ENCODE data around the gene POP4. TPM values are rescaled to one million over a fixed set of nuclear protein-coding genes. Genes with fewer than 3 reads are reported as not detected.

Gene POP4
- total and polyA plus RNA-seq, 3 experiments from 2014 or later = 145 to 156 (median 150) TPM

DNA sequence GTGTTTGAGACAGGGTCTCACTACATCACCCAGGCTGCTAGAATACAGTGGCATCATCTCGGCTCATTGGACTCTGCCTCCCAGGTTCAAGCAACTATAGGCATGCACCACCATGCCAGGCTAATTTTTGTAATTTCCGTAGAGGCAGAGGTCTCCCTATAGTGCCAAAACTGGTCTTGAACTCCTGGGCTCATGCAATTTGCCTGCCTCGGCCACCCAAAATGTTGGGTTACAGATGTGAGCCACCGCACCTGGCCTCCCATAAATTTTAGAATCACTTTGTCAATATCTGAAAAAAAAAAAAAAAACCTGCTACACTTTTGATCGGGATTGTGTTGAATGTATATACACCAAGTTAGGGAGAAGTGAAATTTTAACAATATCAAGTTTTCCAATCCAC is 47.3 kb downstream of the POP4 start:
- Histone ChIP-seq H3K27me3 (ENCODE audit: insufficient read depth, low read length, poor library complexity, severe bottlenecking) (no peaks in the 10 kb centered on the region), H3K9me3 (ENCODE audit: low read length) (no peaks in the 10 kb centered on the region), H3K4me3 (ENCODE audit: low read length) (no peak overlapping the region), H3K36me3 (ENCODE audit: insufficient read depth, low read length) (no peaks in the 10 kb centered on the region), H3K27ac (ENCODE audit: low read depth, low read length) (no peak overlapping the region), H3K4me1 (ENCODE audit: insufficient read depth, low read length) (peaks cover 5% of the 10 kb centered on the region)
- ChIA-PET CTCF (interaction anchor here (1.1 kb wide), 1 partner anchor 41 kb away, joined by 4 read pairs; no protein-coding TSS in a partner anchor), POLR2A (no interaction called here)
- no peak overlapping the region for H3K4me3 Mint-ChIP-seq
- H3K36me3 Mint-ChIP-seq = no peaks in the 10 kb centered on the region
- H3K27ac Mint-ChIP-seq = no peak overlapping the region
- no peaks in the 10 kb centered on the region for H3K27me3 Mint-ChIP-seq
- H3K4me1 Mint-ChIP-seq = peaks cover 14 to 22% (median 15%) of the 10 kb centered on the region in 3 donors
- H3K9me3 Mint-ChIP-seq = peaks cover 0 to 5% (median 0%) of the 10 kb centered on the region in 5 donors
- no peak for DNase-seq

DNA sequence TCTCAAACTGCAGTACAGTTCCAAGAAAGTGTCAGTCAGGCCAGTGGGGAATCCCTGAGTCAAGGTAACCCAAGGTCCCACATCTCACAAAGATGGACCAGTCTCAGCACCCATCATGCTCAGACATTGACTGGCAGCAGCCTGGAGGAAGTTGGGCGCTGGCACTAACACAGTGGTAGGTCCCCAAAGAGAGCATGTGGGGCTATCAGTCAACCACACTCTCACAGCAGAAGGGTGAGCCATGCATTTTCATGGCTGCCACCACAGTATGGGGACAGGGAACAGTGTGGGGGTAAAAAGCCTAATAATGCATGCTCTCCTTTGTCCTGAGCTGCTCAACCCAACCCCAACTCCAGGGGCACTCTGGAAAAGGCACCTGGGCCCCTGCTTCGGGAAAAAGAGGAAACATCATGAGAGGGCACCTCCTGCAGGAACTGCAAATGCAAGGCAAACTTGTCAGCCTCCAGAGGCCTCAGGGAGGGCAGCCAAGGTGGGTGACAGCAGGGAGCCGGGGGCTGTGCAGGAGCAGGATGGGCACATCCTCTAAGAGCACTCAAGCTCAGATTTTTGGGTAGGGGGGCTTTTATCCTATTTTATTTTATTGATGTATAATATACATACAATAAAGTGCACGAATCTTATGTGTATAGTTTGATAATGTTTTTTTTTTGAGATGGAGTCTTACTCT is 49.7 kb downstream of the POP4 start:
- Mint-ChIP-seq H3K27ac (no peak overlapping the region), H3K4me3 (no peak overlapping the region), H3K9me3 (peaks cover 0 to 5% (median 0%) of the 10 kb centered on the region in 5 donors), H3K27me3 (no peaks in the 10 kb centered on the region), H3K36me3 (no peaks in the 10 kb centered on the region), H3K4me1 (peaks cover 13 to 22% (median 14%) of the 10 kb centered on the region in 3 donors)
- no peak for DNase-seq
- CTCF ChIA-PET = no interaction called here
- Histone ChIP-seq H3K27me3 (ENCODE audit: insufficient read depth, low read length, poor library complexity, severe bottlenecking) (no peaks in the 10 kb centered on the region), H3K27ac (ENCODE audit: low read depth, low read length) (no peak overlapping the region), H3K4me3 (ENCODE audit: low read length) (no peak overlapping the region), H3K4me1 (ENCODE audit: insufficient read depth, low read length) (peaks cover 15% of the 10 kb centered on the region), H3K9me3 (ENCODE audit: low read length) (no peaks in the 10 kb centered on the region), H3K36me3 (ENCODE audit: insufficient read depth, low read length) (no peaks in the 10 kb centered on the region)
- POLR2A ChIA-PET = no interaction called here

DNA sequence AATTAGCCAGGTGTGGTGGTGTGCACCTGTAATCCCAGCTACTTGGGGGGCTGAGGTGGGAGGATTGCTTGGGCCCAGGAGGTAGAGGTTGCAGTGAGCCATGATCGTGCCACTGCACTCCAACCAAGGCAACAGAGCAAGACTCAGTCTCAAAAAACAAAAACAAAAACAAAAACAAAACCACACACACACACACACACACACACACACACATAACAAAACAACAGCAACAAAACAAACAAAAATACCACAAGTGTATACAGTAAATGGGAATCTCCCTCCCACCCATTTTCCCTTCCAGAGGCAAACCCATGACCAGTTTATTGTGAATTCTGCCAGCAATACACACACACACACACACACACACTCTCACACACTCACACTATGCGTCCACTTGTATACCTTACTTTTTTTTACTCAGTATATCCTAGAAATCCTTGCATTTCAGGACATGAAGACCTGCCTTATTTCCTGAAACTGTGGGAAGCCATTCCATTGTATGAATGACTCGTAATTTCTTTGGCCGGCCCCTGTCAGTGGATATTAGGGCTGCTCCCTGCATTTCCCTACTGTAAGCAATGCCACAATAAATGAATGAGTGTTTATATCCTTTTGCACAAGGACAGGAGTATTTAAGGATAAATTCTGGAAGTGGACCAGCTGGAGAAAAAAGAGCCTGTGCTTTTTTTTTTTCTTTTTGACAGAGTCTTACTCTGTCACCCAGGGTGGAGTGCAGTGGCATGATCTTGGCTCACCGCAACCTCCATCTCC is 52.3 kb downstream of the POP4 start:
- no peaks in the 10 kb centered on the region for H3K9me3 ChIP-seq (ENCODE audit: low read length)
- H3K36me3 ChIP-seq (ENCODE audit: insufficient read depth, low read length) = no peaks in the 10 kb centered on the region
- CTCF ChIA-PET = interaction anchor here (1.5 kb wide), 1 partner anchor 10 kb away, joined by 5 read pairs; no protein-coding TSS in a partner anchor
- no peaks in the 10 kb centered on the region for H3K36me3 Mint-ChIP-seq
- H3K27me3 ChIP-seq (ENCODE audit: insufficient read depth, low read length, poor library complexity, severe bottlenecking) = no peaks in the 10 kb centered on the region
- no peak overlapping the region for H3K4me3 Mint-ChIP-seq
- peaks cover 17% of the 10 kb centered on the region for H3K4me1 ChIP-seq (ENCODE audit: insufficient read depth, low read length)
- H3K4me1 Mint-ChIP-seq = peaks cover 0 to 7% (median 0%) of the 10 kb centered on the region in 3 donors
- no peak overlapping the region for H3K27ac Mint-ChIP-seq
- peaks cover 0 to 5% (median 0%) of the 10 kb centered on the region in 5 donors for H3K9me3 Mint-ChIP-seq
- POLR2A ChIA-PET = no interaction called here
- no peak for DNase-seq
- no peak overlapping the region for H3K27ac ChIP-seq (ENCODE audit: low read depth, low read length)
- H3K27me3 Mint-ChIP-seq = no peaks in the 10 kb centered on the region
- H3K4me3 ChIP-seq (ENCODE audit: low read length) = no peak overlapping the region

DNA sequence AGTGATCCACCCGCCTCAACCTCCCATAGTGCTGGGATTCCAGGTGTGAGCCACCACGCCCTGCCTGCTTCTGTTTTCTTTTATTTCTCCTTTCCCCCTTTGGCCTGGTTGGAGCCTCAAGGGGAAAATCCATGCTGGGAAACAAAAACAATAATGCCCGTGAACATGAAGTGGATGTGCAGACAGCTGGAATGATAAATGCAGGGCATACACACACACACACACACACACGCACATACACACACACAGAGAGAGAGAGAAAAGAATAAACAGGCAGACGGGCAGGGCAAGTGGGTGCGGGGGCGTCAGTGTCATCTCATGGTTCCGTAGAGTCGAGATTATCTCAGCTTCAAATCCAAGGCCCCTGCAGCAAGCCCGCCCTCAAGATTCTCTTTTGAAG is 54.8 kb downstream of the POP4 start:
- Histone ChIP-seq H3K27ac (ENCODE audit: low read depth, low read length) (no peak overlapping the region), H3K36me3 (ENCODE audit: insufficient read depth, low read length) (no peaks in the 10 kb centered on the region), H3K4me1 (ENCODE audit: insufficient read depth, low read length) (peaks cover 17% of the 10 kb centered on the region), H3K9me3 (ENCODE audit: low read length) (no peaks in the 10 kb centered on the region), H3K27me3 (ENCODE audit: insufficient read depth, low read length, poor library complexity, severe bottlenecking) (no peaks in the 10 kb centered on the region), H3K4me3 (ENCODE audit: low read length) (no peak overlapping the region)
- peaks cover 0 to under 1% (median 0%) of the 10 kb centered on the region in 3 donors for H3K36me3 Mint-ChIP-seq
- no peaks in the 10 kb centered on the region for H3K27me3 Mint-ChIP-seq
- no peak overlapping the region for H3K4me3 Mint-ChIP-seq
- ChIA-PET POLR2A (no interaction called here), CTCF (interaction anchor here (1.3 to 3.7 kb wide), 4 partner anchors 11 to 56 kb away, joined by 3 to 18 read pairs (median 6); no protein-coding TSS in a partner anchor)
- no peaks in the 10 kb centered on the region for H3K9me3 Mint-ChIP-seq
- no peak overlapping the region for H3K27ac Mint-ChIP-seq
- DNase-seq = peak in 1 of 5 donors; percentile 62
- H3K4me1 Mint-ChIP-seq = peaks cover 4 to 5% (median 4%) of the 10 kb centered on the region in 3 donors

DNA sequence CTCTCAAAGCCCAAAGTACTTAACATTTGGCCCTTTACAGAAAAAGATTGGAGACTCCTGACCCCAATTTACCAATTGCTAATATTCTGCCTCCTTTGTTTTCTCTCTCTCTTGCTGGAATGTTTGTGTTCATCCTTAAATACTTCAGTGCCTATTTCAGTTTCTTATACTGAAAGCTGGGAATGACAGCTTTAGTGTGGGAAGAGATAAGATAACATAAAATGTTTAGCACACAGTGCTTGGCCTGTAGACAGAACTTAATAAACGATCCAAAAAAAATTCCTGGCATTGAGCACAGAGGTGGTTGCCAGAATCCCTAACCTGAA is 56.2 kb downstream of the POP4 start:
- no peaks in the 10 kb centered on the region for H3K27me3 ChIP-seq (ENCODE audit: insufficient read depth, low read length, poor library complexity, severe bottlenecking)
- Mint-ChIP-seq H3K9me3 (no peaks in the 10 kb centered on the region), H3K4me3 (peak overlapping the region in 2 of 7 donors; percentile 7 to 38), H3K27ac (peak overlapping the region in 1 of 8 donors; percentile 53), H3K4me1 (peaks cover 9 to 13% (median 12%) of the 10 kb centered on the region in 3 donors), H3K27me3 (no peaks in the 10 kb centered on the region), H3K36me3 (peaks cover 0 to 13% (median 0%) of the 10 kb centered on the region in 3 donors)
- ChIA-PET CTCF (interaction anchor here (1.8 to 8.4 kb wide), 3 partner anchors 10 to 53 kb away, joined by 8 to 127 read pairs (median 18); partner anchors contain the start of gene POP4), POLR2A (no interaction called here)
- peaks cover 24% of the 10 kb centered on the region for H3K4me1 ChIP-seq (ENCODE audit: insufficient read depth, low read length)
- H3K36me3 ChIP-seq (ENCODE audit: insufficient read depth, low read length) = no peaks in the 10 kb centered on the region
- H3K27ac ChIP-seq (ENCODE audit: low read depth, low read length) = peak overlapping the region; percentile 21
- no peak for DNase-seq
- no peak overlapping the region for H3K4me3 ChIP-seq (ENCODE audit: low read length)
- no peaks in the 10 kb centered on the region for H3K9me3 ChIP-seq (ENCODE audit: low read length)

DNA sequence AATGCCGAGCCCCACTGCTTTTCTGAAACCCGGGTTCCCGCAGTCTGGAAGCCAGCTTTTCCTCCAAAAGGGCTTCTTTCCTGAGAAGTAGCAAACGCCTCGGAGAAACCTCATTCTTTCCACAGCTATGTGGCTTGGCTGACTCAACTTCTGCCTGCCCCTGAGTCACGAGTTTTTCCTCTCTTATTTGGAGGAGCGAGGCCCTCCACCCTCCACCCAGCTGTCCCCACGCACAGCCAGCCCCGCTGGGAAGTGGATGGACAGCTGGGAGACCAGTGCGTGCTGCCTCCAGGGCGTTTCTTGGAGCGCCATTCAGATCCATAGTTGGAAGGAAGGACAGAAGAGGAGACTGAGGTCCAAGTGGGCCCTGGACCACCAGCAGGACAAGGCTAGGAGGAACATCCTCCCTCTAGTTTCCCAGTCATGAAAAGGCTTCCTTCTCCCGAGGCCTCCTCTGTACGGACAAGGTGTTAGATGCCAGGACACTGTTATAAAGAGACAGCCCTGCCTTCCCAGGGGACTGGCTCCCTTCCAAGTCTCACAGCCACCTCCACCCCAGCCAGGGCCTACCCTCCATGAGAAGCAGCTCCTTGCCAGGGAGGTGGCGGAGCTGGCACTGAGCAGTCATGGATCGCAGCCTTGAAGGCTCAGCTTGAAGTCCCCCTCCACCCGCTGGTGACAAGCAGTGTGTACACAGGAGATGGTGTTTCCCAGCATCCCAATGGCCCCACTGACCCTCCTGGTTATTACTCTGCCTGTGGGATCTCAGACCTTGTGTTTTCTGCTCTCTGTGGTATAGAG is 56.7 kb downstream of the POP4 start:
- Histone ChIP-seq H3K4me3 (ENCODE audit: low read length) (no peak overlapping the region), H3K27ac (ENCODE audit: low read depth, low read length) (peak overlapping the region; percentile 21), H3K27me3 (ENCODE audit: insufficient read depth, low read length, poor library complexity, severe bottlenecking) (no peaks in the 10 kb centered on the region), H3K4me1 (ENCODE audit: insufficient read depth, low read length) (peaks cover 30% of the 10 kb centered on the region), H3K36me3 (ENCODE audit: insufficient read depth, low read length) (no peaks in the 10 kb centered on the region), H3K9me3 (ENCODE audit: low read length) (no peaks in the 10 kb centered on the region)
- H3K27ac Mint-ChIP-seq = peak overlapping the region in 4 of 8 donors; percentile 32 to 87 (median 58)
- CTCF ChIA-PET = interaction anchor here (0.9 to 8.4 kb wide), 7 partner anchors 9 to 54 kb away, joined by 3 to 127 read pairs (median 48); partner anchors contain the start of gene POP4
- no peaks in the 10 kb centered on the region for H3K9me3 Mint-ChIP-seq
- DNase-seq = no peak
- H3K4me1 Mint-ChIP-seq = peaks cover 13 to 18% (median 17%) of the 10 kb centered on the region in 3 donors
- H3K27me3 Mint-ChIP-seq = no peaks in the 10 kb centered on the region
- POLR2A ChIA-PET = no interaction called here
- H3K4me3 Mint-ChIP-seq = peak overlapping the region in 5 of 7 donors; percentile 33 to 93 (median 61)
- peaks cover 0 to 16% (median 0%) of the 10 kb centered on the region in 3 donors for H3K36me3 Mint-ChIP-seq

DNA sequence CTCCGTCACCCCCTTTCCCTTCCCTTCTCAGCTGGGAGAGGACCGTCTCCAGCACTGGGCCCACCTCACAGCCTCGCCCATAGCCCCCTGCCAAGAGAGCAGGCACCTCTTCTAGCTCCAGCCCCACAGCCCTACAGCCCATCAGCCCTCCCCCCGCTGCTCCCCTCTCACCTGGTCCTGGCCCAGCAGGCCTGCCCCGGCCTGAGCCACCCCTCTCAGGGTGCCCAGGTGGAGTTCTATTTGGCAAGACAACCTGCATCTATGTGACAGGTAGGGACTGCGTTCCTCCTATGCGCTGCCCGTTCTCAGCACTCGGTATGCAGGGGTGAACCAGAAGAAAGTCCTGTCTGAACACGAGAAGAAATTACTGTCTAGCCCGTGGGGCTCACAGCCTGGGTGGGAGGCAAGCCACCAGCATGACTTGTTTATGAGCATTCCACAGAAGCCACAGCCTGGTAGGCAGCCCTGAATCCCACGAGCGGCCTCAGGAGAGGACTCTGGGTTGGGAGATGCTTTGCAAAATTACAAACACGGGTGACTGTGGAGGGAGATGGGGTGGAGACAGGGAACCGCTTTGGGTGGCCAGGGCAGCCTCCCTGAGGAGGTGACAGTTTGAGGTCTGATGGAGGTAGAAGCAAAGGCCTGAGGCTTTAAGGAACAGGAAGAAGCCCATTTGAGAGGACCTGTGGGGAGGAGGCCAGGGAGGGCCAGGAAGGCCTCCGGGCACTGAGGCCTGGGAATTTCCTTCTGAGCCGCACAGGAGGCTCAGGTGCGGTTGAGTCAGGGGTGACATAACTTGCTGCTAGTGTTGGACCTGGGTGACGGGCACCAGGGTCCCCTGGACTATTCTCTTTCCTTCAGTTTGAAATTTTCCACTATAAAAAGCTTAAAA is 58.0 kb downstream of the POP4 start:
- Mint-ChIP-seq H3K36me3 (peaks cover 0 to 16% (median 0%) of the 10 kb centered on the region in 3 donors), H3K4me1 (peaks cover 25 to 31% (median 30%) of the 10 kb centered on the region in 3 donors), H3K9me3 (no peaks in the 10 kb centered on the region), H3K27ac (peak overlapping the region in 7 of 8 donors; percentile 63 to 91 (median 87)), H3K4me3 (peak overlapping the region; percentile 78 to 93 (median 83)), H3K27me3 (no peaks in the 10 kb centered on the region)
- Histone ChIP-seq H3K4me1 (ENCODE audit: insufficient read depth, low read length) (peaks cover 43% of the 10 kb centered on the region), H3K36me3 (ENCODE audit: insufficient read depth, low read length) (no peaks in the 10 kb centered on the region), H3K9me3 (ENCODE audit: low read length) (no peaks in the 10 kb centered on the region), H3K27me3 (ENCODE audit: insufficient read depth, low read length, poor library complexity, severe bottlenecking) (no peaks in the 10 kb centered on the region), H3K4me3 (ENCODE audit: low read length) (no peak overlapping the region), H3K27ac (ENCODE audit: low read depth, low read length) (peak overlapping the region; percentile 69)
- DNase-seq = no peak
- CTCF ChIA-PET = interaction anchor here (0.9 to 8.4 kb wide), 9 partner anchors 8 to 55 kb away, joined by 3 to 127 read pairs (median 48); partner anchors contain the start of genes C19orf12 and POP4
- POLR2A ChIA-PET = interaction anchor here (1.5 kb wide), 1 partner anchor 41 kb away, joined by 5 read pairs; no protein-coding TSS in a partner anchor

Data from CD8-positive, alpha-beta memory T cell (primary cell).